Adrenal gland (tissue), 5 donors: Measurements from ENCODE around the gene PXYLP1.
"Not testable (repeated sequence)": the region's sequence is repeated elsewhere in the genome, so short reads cannot be mapped to it uniquely, and the experiment has no call there.

ENCODE experiments used
- POLR2A ChIP-seq, 2 donors: fragments of 450-650 bp; IDR thresholded peaks; one replicate each; pipeline ENCODE4 v1.6.1; 2017; ENCODE audit warnings: antibody characterized with exemption in 2 of 2, mild to moderate bottlenecking in 2 of 2, moderate library complexity in 1 of 2
- TF ChIP-seq, protein P1 (sequence below), 6 experiments: fragments of 450-650 bp in 4 of 6; fragments of 200-600 bp in 2 of 6; sonication (generic) in 1 of 6; IDR thresholded peaks; 1 replicate in 5 of 6; 2 replicates in 1 of 6; pipeline versions ENCODE4 v1.5.1 to v1.8.0; 2016 to 2021; ENCODE audit warnings: antibody characterized with exemption in 6 of 6, mild to moderate bottlenecking in 2 of 6, moderate library complexity in 1 of 6
- donor health status: DM: no; HTN: no; CAD: no.

DNA sequence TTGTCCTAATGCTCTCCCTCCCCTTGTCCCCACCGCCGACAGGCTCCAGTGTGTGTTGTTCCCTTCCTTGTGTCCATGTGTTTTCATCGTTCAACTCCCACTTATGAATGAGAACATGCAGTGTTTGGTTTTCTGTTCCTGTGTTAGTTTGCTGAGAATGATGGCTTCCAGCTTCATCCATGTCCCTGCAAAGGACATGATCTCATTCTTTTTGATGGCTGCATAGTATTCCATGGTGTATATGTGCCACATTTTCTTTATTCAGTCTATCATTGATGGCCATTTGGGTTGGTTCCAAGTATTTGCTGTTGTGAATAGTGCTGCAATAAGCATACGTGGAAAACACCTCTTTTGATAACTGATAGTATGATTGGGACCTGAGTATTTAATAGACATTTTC, 82.8 kb downstream of the PXYLP1 start:
- TF ChIP-seq, protein P1, sequence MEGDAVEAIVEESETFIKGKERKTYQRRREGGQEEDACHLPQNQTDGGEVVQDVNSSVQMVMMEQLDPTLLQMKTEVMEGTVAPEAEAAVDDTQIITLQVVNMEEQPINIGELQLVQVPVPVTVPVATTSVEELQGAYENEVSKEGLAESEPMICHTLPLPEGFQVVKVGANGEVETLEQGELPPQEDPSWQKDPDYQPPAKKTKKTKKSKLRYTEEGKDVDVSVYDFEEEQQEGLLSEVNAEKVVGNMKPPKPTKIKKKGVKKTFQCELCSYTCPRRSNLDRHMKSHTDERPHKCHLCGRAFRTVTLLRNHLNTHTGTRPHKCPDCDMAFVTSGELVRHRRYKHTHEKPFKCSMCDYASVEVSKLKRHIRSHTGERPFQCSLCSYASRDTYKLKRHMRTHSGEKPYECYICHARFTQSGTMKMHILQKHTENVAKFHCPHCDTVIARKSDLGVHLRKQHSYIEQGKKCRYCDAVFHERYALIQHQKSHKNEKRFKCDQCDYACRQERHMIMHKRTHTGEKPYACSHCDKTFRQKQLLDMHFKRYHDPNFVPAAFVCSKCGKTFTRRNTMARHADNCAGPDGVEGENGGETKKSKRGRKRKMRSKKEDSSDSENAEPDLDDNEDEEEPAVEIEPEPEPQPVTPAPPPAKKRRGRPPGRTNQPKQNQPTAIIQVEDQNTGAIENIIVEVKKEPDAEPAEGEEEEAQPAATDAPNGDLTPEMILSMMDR (IDR thresholded peaks at IDR 0.05), result not testable (repeated sequence)
- not testable (repeated sequence) for TF ChIP-seq POLR2A (IDR thresholded peaks at IDR 0.05)
